ENCODE measurements around the gene DAP3. TPM values are rescaled to one million over a fixed set of nuclear protein-coding genes. Genes with fewer than 3 reads are reported as not detected.
"Not testable (repeated sequence)": the region's sequence is repeated elsewhere in the genome, so short reads cannot be mapped to it uniquely, and the experiment has no call there.

DAP3 gene
- total and polyA plus RNA-seq, 12 donors, result 82.3 to 141 (median 113) TPM

DNA sequence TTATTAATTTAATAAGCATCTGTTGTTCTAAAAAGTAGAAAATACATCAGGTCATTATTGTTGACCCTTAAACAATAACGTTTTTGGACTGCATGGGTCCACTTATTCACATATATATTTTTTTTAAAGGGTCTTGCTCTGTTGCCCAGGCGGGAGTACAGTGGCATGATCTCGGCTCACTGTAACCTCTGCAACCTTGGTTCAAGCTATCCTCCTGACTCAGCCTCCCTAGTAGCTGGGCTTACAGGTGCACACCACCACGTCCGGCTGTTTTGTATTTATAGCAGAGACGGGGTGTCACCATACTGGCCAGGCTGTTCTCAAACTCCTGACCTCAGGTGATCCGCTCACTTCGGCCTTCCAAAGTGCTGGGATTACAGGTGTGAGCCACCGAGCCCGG is 53.0 kb downstream of the DAP3 start:
- no peaks in the 10 kb centered on the region for H3K27me3 ChIP-seq
- peaks cover 0 to 7% (median 6%) of the 10 kb centered on the region in 9 donors for H3K4me1 ChIP-seq
- DNase-seq (no peak), ATAC-seq (no peak)
- no peak overlapping the region for H3K4me3 ChIP-seq
- TF ChIP-seq, protein P1, sequence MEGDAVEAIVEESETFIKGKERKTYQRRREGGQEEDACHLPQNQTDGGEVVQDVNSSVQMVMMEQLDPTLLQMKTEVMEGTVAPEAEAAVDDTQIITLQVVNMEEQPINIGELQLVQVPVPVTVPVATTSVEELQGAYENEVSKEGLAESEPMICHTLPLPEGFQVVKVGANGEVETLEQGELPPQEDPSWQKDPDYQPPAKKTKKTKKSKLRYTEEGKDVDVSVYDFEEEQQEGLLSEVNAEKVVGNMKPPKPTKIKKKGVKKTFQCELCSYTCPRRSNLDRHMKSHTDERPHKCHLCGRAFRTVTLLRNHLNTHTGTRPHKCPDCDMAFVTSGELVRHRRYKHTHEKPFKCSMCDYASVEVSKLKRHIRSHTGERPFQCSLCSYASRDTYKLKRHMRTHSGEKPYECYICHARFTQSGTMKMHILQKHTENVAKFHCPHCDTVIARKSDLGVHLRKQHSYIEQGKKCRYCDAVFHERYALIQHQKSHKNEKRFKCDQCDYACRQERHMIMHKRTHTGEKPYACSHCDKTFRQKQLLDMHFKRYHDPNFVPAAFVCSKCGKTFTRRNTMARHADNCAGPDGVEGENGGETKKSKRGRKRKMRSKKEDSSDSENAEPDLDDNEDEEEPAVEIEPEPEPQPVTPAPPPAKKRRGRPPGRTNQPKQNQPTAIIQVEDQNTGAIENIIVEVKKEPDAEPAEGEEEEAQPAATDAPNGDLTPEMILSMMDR (IDR thresholded peaks at IDR 0.05), result no peak
- intact Hi-C loops (cut with DNase I), result no loop called here
- peaks cover 0 to 31% (median 14%) of the 10 kb centered on the region in 9 donors for H3K36me3 ChIP-seq
- no peaks in the 10 kb centered on the region for H3K9me3 ChIP-seq
- no peak overlapping the region for H3K27ac ChIP-seq
- 91% methylated on average over 10 of the region's 10 CpGs for WGBS, 2 donors

DNA sequence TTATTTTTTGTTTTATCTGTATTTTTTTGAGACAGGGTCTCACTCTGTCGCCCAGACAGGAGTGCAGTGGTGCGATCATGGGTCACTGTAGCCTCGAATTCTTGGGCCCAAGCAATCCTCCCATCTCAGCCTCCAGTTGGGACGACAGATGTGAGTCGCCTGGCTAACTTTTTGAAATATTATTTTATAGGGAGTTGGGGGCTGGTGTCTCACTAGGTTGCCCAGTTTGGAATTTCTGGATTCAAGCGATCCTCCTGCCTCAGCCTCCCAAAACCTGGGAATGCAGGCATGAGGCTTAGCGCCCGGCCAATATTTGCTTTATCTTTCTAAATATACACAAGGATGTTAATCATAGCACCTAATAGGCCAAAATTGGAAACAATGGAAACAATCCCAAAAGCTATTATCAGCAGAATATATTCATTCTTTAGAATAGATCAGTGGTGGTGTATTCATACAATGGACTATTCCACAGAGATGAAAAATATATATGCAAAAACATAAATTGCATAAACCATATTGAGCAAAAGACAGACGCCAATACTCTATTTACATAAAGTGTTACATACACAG is 55.9 kb downstream of the DAP3 start:
- H3K27me3 ChIP-seq, result no peaks in the 10 kb centered on the region
- intact Hi-C loops (cut with DNase I), result no loop called here
- ATAC-seq, result no peak
- peaks cover 0 to 7% (median 6%) of the 10 kb centered on the region in 9 donors for H3K4me1 ChIP-seq
- H3K36me3 ChIP-seq, result peaks cover 0 to 21% (median 0%) of the 10 kb centered on the region in 9 donors
- WGBS, 2 donors, result 77 to 79% methylated on average over 9 of the region's 9 CpGs
- H3K9me3 ChIP-seq, result no peaks in the 10 kb centered on the region
- peak overlapping the region in 9 of 10 donors; percentile 17 to 85 (median 74) for H3K27ac ChIP-seq
- DNase-seq, result no peak
- H3K4me3 ChIP-seq, result peak overlapping the region; percentile 5 to 72 (median 64)
- TF ChIP-seq, protein P1 (IDR thresholded peaks at IDR 0.05), result no peak

DNA sequence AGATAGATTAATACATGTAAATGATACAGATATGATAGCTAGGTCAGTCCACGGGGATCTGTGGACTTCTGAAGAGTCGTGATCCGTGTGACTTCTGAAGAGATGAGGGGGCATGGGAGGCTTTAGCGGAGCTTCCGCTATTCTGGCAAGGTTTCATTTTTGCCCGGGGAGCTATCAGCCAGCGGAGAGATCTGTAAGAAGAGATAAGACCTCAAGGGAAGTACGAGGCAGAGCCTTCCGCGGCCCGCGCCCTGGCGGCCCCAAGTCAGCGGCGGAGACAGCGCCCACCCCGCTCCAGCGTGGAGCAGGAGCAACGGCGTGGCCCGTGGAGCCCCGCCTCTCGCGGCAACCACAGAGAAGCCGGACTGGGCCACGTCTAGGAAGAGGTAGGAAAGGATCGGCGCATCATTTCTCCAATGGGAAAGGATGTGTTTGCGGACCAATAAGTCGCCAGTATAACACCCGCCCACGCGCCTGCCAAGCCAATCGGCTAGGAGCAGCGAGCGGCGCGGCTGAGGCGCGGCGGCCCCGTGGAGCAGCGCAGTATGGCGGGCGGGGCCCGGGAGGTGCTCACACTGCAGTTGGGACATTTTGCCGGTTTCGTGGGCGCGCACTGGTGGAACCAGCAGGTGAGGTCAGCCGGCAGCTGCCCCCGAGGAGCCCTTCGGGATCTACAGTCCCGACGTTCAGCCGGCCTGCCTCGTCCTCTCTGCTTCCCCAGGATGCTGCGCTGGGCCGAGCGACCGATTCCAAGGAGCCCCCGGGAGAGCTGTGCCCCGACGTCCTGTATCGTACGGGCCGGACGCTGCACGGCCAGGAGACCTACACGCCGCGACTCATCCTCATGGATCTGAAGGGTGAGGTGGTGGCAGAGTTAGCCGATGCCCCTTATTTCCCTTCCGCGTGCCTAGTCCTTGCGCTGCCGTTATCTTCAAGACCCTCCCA is 56.7 kb downstream of the DAP3 start:
- H3K9me3 ChIP-seq; H3K4me1 ChIP-seq; H3K27me3 ChIP-seq; intact Hi-C loops (cut with DNase I): not testable (repeated sequence)
- ATAC-seq (peak; percentile 95 to 98 (median 98)), DNase-seq (peak; percentile 94 to 97)
- 0% methylated on average over 41 to 45 of the region's 77 CpGs for WGBS, 2 donors
- Histone ChIP-seq H3K4me3 (peak overlapping the region; percentile 5 to 72 (median 64)), H3K36me3 (peaks cover 0 to 20% (median 3%) of the 10 kb centered on the region in 9 donors), H3K27ac (peak overlapping the region in 9 of 10 donors; percentile 17 to 85 (median 74))
- TF ChIP-seq, protein P1 (IDR thresholded peaks at IDR 0.05), result peak in 3 of 9 donors; percentile 18 to 32 (median 27)

DNA sequence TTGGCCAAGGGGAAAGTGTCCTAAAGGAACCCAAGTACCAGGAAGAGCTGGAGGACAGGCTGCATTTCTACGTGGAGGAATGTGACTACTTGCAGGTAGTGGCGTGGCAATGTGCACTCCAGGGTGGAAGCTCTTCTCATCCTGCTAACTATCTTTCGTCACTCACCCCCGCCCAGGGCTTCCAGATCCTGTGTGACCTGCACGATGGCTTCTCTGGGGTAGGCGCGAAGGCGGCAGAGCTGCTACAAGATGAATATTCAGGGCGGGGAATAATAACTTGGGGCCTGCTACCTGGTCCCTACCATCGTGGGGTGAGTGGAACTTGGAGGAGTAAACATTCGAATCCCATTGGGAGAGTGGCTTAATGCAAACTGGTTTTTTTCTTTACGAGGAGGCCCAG is 58.7 kb downstream of the DAP3 start:
- not testable (repeated sequence) for DNase-seq, ATAC-seq
- 90 to 91% methylated on average over 10 to 11 of the region's 12 CpGs for WGBS, 2 donors

DNA sequence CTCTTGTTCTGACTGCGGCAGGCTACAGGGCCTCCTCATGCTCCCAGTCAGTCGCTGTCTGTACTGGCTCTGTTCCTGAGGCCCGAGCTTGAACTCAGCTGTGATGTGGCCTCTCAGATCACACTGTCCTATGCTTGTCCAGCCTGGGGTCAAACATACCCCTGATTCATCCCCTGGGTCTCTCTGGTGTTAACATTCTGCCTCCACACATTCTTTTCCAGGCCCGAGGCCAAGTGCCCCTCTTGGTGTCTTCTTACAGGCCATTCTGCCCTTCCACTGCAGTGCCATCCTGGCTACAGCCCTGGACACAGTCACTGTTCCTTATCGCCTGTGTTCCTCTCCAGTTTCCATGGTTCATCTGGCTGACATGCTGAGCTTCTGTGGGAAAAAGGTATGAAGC is 59.2 kb downstream of the DAP3 start:
- H3K4me1 ChIP-seq; H3K9me3 ChIP-seq; DNase-seq; intact Hi-C loops (cut with DNase I); ATAC-seq; H3K4me3 ChIP-seq; H3K27me3 ChIP-seq: not testable (repeated sequence)
- peaks cover 0 to 44% (median 10%) of the 10 kb centered on the region in 9 donors for H3K36me3 ChIP-seq
- H3K27ac ChIP-seq, result peak overlapping the region in 1 of 10 donors; percentile 10
- WGBS, 2 donors, result 71 to 81% methylated on average over 5 of the region's 5 CpGs

More for the DNA sequence above, 58.7 kb downstream of the DAP3 start:
- Histone ChIP-seq H3K27ac (peak overlapping the region in 1 of 10 donors; percentile 10), H3K36me3 (peaks cover 0 to 38% (median 9%) of the 10 kb centered on the region in 9 donors)
- intact Hi-C loops (cut with DNase I); H3K4me3 ChIP-seq; H3K27me3 ChIP-seq; H3K9me3 ChIP-seq; H3K4me1 ChIP-seq: not testable (repeated sequence)

DNA sequence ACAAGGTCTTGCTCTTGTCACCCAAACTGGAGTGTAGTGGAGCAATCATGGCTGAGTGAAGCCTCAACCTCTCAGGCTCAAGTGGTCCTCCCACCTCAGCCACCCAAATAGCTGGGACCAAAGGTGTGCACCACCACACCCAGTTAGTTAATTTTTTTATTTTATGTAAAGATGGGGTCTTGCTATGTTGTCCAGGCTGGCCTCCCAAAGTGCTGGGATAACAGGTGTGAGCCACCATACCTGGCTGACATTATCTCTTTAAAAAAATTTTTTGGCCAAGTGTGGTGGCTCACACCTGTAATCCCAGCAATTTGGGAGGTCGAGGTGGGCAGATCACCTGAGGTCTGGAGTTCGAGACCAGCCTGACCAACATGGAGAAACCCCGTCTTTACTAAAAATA is 70.1 kb downstream of the DAP3 start:
- not testable (repeated sequence) for ATAC-seq, DNase-seq, H3K27ac ChIP-seq, H3K9me3 ChIP-seq, H3K27me3 ChIP-seq, H3K4me3 ChIP-seq
- peaks cover 8 to 94% (median 59%) of the 10 kb centered on the region in 9 donors for H3K36me3 ChIP-seq
- intact Hi-C loops (cut with DNase I), result loop anchor here in 1 of 10 donors (5.0 kb wide), 1 partner anchor 43 kb away; no protein-coding TSS in a partner anchor
- WGBS, 2 donors, result 96 to 97% methylated on average over 3 of the region's 3 CpGs
- H3K4me1 ChIP-seq, result peaks cover 0 to 11% (median 0%) of the 10 kb centered on the region in 9 donors

All from heart right ventricle (tissue), 16 donors.